GM18951 (cell line): ENCODE measurements around the gene POU2AF3.
"Not testable (repeated sequence)": the region's sequence is repeated elsewhere in the genome, so short reads cannot be mapped to it uniquely, and the experiment has no call there.

Experiments used
- POLR2A ChIP-seq: IDR thresholded peaks from 4 replicates; pipeline ENCODE4 v1.6.1; 2011; ENCODE audit warnings: mild to moderate bottlenecking; ENCODE audit not compliant: insufficient read length, insufficient read depth; ENCODE audit errors: extremely low read depth
- in situ Hi-C: fragments of 300-500 bp; cut with MboI; formaldehyde crosslinking; loops from one replicate; pipeline ENCODE4 v1.12.0; 2022; ENCODE audit warnings: low sequenced_read_pairs, mixed read lengths, inconsistent platforms; ENCODE audit not compliant: unreplicated experiment

Gene POU2AF3

GRCh38 chr11:111305162-111305802 is 6.9 kb downstream of the POU2AF3 start:
- in situ Hi-C loops, result no loop called here
- no peak for TF ChIP-seq POLR2A

- in situ Hi-C loops, result no loop called here
- TF ChIP-seq POLR2A, result no peak
These were observed 7.5 kb downstream of the POU2AF3 start for GRCh38 chr11:111305876-111306275.

- no peak for TF ChIP-seq POLR2A
- in situ Hi-C loops, result no loop called here
These were observed 8.0 kb downstream of the POU2AF3 start for GRCh38 chr11:111306321-111306720.

GRCh38 chr11:111307472-111308108 is 9.2 kb downstream of the POU2AF3 start:
- in situ Hi-C loops, result no loop called here
- no peak for TF ChIP-seq POLR2A

GRCh38 chr11:111308140-111308539 is 9.8 kb downstream of the POU2AF3 start:
- in situ Hi-C loops, result no loop called here
- no peak for TF ChIP-seq POLR2A

- no peak for TF ChIP-seq POLR2A
- in situ Hi-C loops, result no loop called here
These were observed 11.0 kb downstream of the POU2AF3 start for GRCh38 chr11:111309215-111309915.

- in situ Hi-C loops, result no loop called here
- no peak for TF ChIP-seq POLR2A
These were observed 11.7 kb downstream of the POU2AF3 start for GRCh38 chr11:111310088-111310487.

GRCh38 chr11:111310723-111311122 is 12.4 kb downstream of the POU2AF3 start:
- TF ChIP-seq POLR2A, result no peak
- in situ Hi-C loops, result no loop called here

GRCh38 chr11:111312076-111312475 is 13.7 kb downstream of the POU2AF3 start:
- in situ Hi-C loops, result no loop called here
- TF ChIP-seq POLR2A, result no peak

- TF ChIP-seq POLR2A, result no peak
- in situ Hi-C loops, result no loop called here
These were observed 20.9 kb downstream of the POU2AF3 start for GRCh38 chr11:111319296-111319695.

GRCh38 chr11:111320199-111320598 is 21.9 kb downstream of the POU2AF3 start:
- in situ Hi-C loops, result not testable (repeated sequence)

- in situ Hi-C loops, result no loop called here
These were observed 22.6 kb downstream of the POU2AF3 start for GRCh38 chr11:111320728-111321568.

GRCh38 chr11:111322534-111322933 is 24.2 kb downstream of the POU2AF3 start:
- in situ Hi-C loops, result no loop called here
- no peak for TF ChIP-seq POLR2A

More at GRCh38 chr11:111320728-111321568, 22.6 kb downstream of the POU2AF3 start:
- no peak for TF ChIP-seq POLR2A
